H9 (cell line): ENCODE measurements around the gene SECISBP2. TPM values are rescaled to one million over a fixed set of nuclear protein-coding genes. Genes with fewer than 3 reads are reported as not detected.

Experiments
- DNase-seq: peaks from one replicate; pipeline ENCODE4 v3.0.0-alpha.2; 2017
- H2AFZ ChIP-seq: one replicate; pipeline ENCODE4 v1.6.1; 2013; ENCODE audit warnings: mild to moderate bottlenecking, low read length, control low read depth, moderate library complexity
- H2AK5ac ChIP-seq: 2 replicates; pipeline ENCODE4 v1.6.1; 2013; ENCODE audit warnings: low read length, control low read depth, mixed read lengths; ENCODE audit not compliant: insufficient read length
- H2BK120ac ChIP-seq: one replicate; pipeline ENCODE4 v1.6.1; 2013; ENCODE audit warnings: low read depth, mild to moderate bottlenecking, low read length, control low read depth, inconsistent platforms; ENCODE audit not compliant: poor library complexity, severe bottlenecking
- H2BK12ac ChIP-seq: 2 replicates; pipeline ENCODE4 v1.6.1; 2013; ENCODE audit warnings: low read length, control low read depth, mixed read lengths, low read depth; ENCODE audit not compliant: insufficient read length
- H2BK15ac ChIP-seq: 2 replicates; pipeline ENCODE4 v1.6.1; 2013; ENCODE audit warnings: low read depth, low read length, control low read depth
- H2BK20ac ChIP-seq: one replicate; pipeline ENCODE4 v1.6.1; 2013; ENCODE audit warnings: low read depth, mild to moderate bottlenecking, low read length, control low read depth, inconsistent platforms; ENCODE audit not compliant: poor library complexity, severe bottlenecking
- H2BK5ac ChIP-seq: 2 replicates; pipeline ENCODE4 v1.6.1; 2013; ENCODE audit warnings: low read length, control low read depth, mixed read lengths; ENCODE audit not compliant: insufficient read length
- H3K14ac ChIP-seq: 2 replicates; pipeline ENCODE4 v1.6.1; 2013; ENCODE audit warnings: low read length, control low read depth; ENCODE audit not compliant: insufficient read depth
- H3K18ac ChIP-seq: 2 replicates; pipeline ENCODE4 v1.6.1; 2013; ENCODE audit warnings: low read depth, mild to moderate bottlenecking, mixed read lengths, low read length, control low read depth; ENCODE audit not compliant: insufficient read length
- H3K23ac ChIP-seq: 2 replicates; pipeline ENCODE4 v1.6.1; 2013; ENCODE audit warnings: low read length, control low read depth, mixed read lengths, low read depth; ENCODE audit not compliant: insufficient read length
- H3K23me2 ChIP-seq: 2 replicates; pipeline ENCODE4 v1.6.1; 2013; ENCODE audit warnings: low read depth, mild to moderate bottlenecking, mixed read lengths, low read length, control low read depth; ENCODE audit not compliant: insufficient read length, poor library complexity, severe bottlenecking
- H3K27ac ChIP-seq: 2 replicates; pipeline ENCODE4 v1.5.1; 2013; ENCODE audit warnings: low read length, control low read depth, mixed read lengths, low read depth; ENCODE audit not compliant: insufficient read length
- H3K27me3 ChIP-seq: 2 replicates; pipeline ENCODE4 v1.6.1; 2013; ENCODE audit warnings: low read length, control low read depth, inconsistent platforms; ENCODE audit not compliant: insufficient read depth
- H3K4ac ChIP-seq: 2 replicates; pipeline ENCODE4 v1.6.1; 2013; ENCODE audit warnings: low read depth, mild to moderate bottlenecking, control low read depth, inconsistent platforms, low read length, moderate library complexity
- H3K4me1 ChIP-seq: 2 replicates; pipeline ENCODE4 v1.6.1; 2013; ENCODE audit warnings: low read length, control low read depth, inconsistent platforms; ENCODE audit not compliant: insufficient read depth
- H3K4me2 ChIP-seq: 2 replicates; pipeline ENCODE4 v1.6.1; 2013; ENCODE audit warnings: low read length, control low read depth, mixed read lengths; ENCODE audit not compliant: insufficient read length, insufficient read depth
- H3K56ac ChIP-seq: 2 replicates; pipeline ENCODE4 v1.6.1; 2013; ENCODE audit warnings: low read depth, mild to moderate bottlenecking, mixed read lengths, low read length, control low read depth; ENCODE audit not compliant: insufficient read length
- H3K79me1 ChIP-seq: 2 replicates; pipeline ENCODE4 v1.6.1; 2013; ENCODE audit warnings: low read depth, mild to moderate bottlenecking, moderate library complexity, low read length, control low read depth, inconsistent platforms; ENCODE audit not compliant: insufficient read depth, poor library complexity, severe bottlenecking
- H3K79me2 ChIP-seq: 2 replicates; pipeline ENCODE4 v1.6.1; 2013; ENCODE audit warnings: low read length, control low read depth, inconsistent platforms; ENCODE audit not compliant: insufficient read depth
- H3K9ac ChIP-seq: 2 replicates; pipeline ENCODE4 v1.6.1; 2013; ENCODE audit warnings: low read length, control low read depth, mixed read lengths; ENCODE audit not compliant: insufficient read length; ENCODE audit errors: extremely low read depth
- H3K9me3 ChIP-seq: one replicate; pipeline ENCODE4 v1.6.1; 2013; ENCODE audit warnings: low read depth, low read length, inconsistent platforms; ENCODE audit not compliant: control insufficient read depth
- H3T11ph ChIP-seq: one replicate; pipeline ENCODE4 v1.6.1; 2013; ENCODE audit warnings: mild to moderate bottlenecking, low read length, control low read depth, inconsistent platforms
- H4K20me1 ChIP-seq: one replicate; pipeline ENCODE4 v1.6.1; 2013; ENCODE audit not compliant: control insufficient read depth, insufficient read length, insufficient read depth
- H4K5ac ChIP-seq: 2 replicates; pipeline ENCODE4 v1.6.1; 2013; ENCODE audit warnings: low read depth, mild to moderate bottlenecking, mixed read lengths, low read length, control low read depth; ENCODE audit not compliant: insufficient read length
- H4K8ac ChIP-seq: replicated peaks from 2 replicates; pipeline ENCODE4 v1.6.1; 2013; ENCODE audit warnings: low read length, control low read depth, mixed read lengths, low read depth; ENCODE audit not compliant: insufficient read length
- H4K91ac ChIP-seq: 2 replicates; pipeline ENCODE4 v1.6.1; 2013; ENCODE audit warnings: low read depth, mild to moderate bottlenecking, moderate library complexity, mixed read lengths, low read length, control low read depth; ENCODE audit not compliant: insufficient read length
- H3K27ac Mint-ChIP-seq, 3 experiments: 2 replicates in 2 of 3; 3 replicates in 1 of 3; pipeline ENCODE4 v1.8.0; 2020 to 2021; ENCODE audit warnings: mixed read lengths in 3 of 3, mild to moderate bottlenecking in 1 of 3, moderate library complexity in 1 of 3
- H3K27me3 Mint-ChIP-seq: 2 replicates; pipeline ENCODE4 v1.8.0; 2021; ENCODE audit warnings: low read depth, mild to moderate bottlenecking, moderate library complexity, mixed read lengths
- H3K36me3 Mint-ChIP-seq, 3 experiments: 2 replicates in 2 of 3; 3 replicates in 1 of 3; pipeline ENCODE4 v1.8.0; 2020 to 2021; ENCODE audit warnings: low read depth in 3 of 3, mixed read lengths in 3 of 3; ENCODE audit not compliant: insufficient read depth in 1 of 3
- H3K4me1 Mint-ChIP-seq, 2 experiments: 2 replicates each; pipeline ENCODE4 v1.8.0; 2020; ENCODE audit warnings: mixed read lengths in 2 of 2
- H3K4me3 Mint-ChIP-seq, 2 experiments: 2 replicates in 1 of 2; 3 replicates in 1 of 2; pipeline ENCODE4 v1.8.0; 2020 to 2021; ENCODE audit warnings: mild to moderate bottlenecking in 2 of 2, mixed read lengths in 2 of 2, moderate library complexity in 1 of 2
- H3K9me3 Mint-ChIP-seq, 2 experiments: 2 replicates in 1 of 2; 3 replicates in 1 of 2; pipeline ENCODE4 v1.8.0; 2020; ENCODE audit warnings: mild to moderate bottlenecking in 2 of 2, mixed read lengths in 2 of 2, moderate library complexity in 1 of 2
- WGBS: extraction: QIAGEN DNeasy Blood & Tissue Kit; methylation state at CpG from one replicate; pipeline ENCODE4 v1.1.7; 2013; ENCODE audit warnings: missing lambda C conversion rate, low lambda C conversion rate, mixed read lengths; ENCODE audit not compliant: insufficient read length; ENCODE audit errors: extremely low coverage; 5-methylcytosine and 5-hydroxymethylcytosine counted together
- total RNA-seq: library from RNA; stranded (reverse); gene quantifications from 2 replicates; pipeline ENCODE4 v1.2.1, GENCODE V29; 2021
- TF ChIP-seq, protein P1 (sequence below): fragments of 200-600 bp; sonication (generic); conservative IDR thresholded peaks from 3 replicates; pipeline ENCODE4 v1.8.0; 2021; ENCODE audit warnings: antibody characterized with exemption, mild to moderate bottlenecking

SECISBP2 gene
- total RNA-seq, 1 experiment from 2014 or later, result 62.7 TPM

DNA sequence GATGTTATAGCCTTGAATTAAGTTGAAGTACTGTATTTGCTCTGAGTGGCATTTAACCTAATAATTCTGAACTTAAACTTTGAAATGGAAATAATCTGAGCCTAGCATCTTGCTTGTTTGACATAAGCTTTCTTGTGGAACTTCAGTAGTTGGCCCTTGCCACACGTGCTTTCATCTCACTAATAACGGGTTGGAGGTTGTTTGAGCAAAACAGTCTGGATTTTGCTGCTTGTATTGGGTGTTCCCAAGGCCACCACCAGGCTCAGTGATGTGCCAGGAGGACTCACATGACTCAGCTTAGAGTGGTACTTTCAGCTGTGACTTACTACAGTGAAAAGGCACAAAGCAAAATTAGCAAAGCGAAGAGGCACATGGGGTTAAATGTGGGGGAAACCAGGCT, 35.7 kb downstream of the SECISBP2 start:
- Histone ChIP-seq H3K9me3 (no peaks in the 10 kb centered on the region), H2BK20ac (no peak overlapping the region), H3K9ac (no peak overlapping the region), H2BK120ac (no peak overlapping the region), H3K79me1 (no peaks in the 10 kb centered on the region), H3K56ac (no peak overlapping the region), H3K27me3 (no peaks in the 10 kb centered on the region), H2BK12ac (no peak overlapping the region), H2BK15ac (no peak overlapping the region), H3K14ac (no peak overlapping the region), H3K23ac (no peak overlapping the region), H2AK5ac (no peak overlapping the region), H3K27ac (no peak overlapping the region), H3K18ac (no peak overlapping the region), H3K4ac (no peak overlapping the region), H4K20me1 (no peaks in the 10 kb centered on the region), H3K23me2 (no peaks in the 10 kb centered on the region), H3K4me2 (no peak overlapping the region), H3K4me1 (no peaks in the 10 kb centered on the region), H3T11ph (no peak overlapping the region), H4K91ac (no peak overlapping the region), H2AFZ (no peak overlapping the region), H4K8ac (no peak overlapping the region), H2BK5ac (no peak overlapping the region), H3K79me2 (no peaks in the 10 kb centered on the region), H4K5ac (no peak overlapping the region)
- TF ChIP-seq, protein P1, sequence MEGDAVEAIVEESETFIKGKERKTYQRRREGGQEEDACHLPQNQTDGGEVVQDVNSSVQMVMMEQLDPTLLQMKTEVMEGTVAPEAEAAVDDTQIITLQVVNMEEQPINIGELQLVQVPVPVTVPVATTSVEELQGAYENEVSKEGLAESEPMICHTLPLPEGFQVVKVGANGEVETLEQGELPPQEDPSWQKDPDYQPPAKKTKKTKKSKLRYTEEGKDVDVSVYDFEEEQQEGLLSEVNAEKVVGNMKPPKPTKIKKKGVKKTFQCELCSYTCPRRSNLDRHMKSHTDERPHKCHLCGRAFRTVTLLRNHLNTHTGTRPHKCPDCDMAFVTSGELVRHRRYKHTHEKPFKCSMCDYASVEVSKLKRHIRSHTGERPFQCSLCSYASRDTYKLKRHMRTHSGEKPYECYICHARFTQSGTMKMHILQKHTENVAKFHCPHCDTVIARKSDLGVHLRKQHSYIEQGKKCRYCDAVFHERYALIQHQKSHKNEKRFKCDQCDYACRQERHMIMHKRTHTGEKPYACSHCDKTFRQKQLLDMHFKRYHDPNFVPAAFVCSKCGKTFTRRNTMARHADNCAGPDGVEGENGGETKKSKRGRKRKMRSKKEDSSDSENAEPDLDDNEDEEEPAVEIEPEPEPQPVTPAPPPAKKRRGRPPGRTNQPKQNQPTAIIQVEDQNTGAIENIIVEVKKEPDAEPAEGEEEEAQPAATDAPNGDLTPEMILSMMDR, result no peak
- Mint-ChIP-seq H3K9me3 (no peaks in the 10 kb centered on the region), H3K27me3 (no peaks in the 10 kb centered on the region), H3K27ac (no peak overlapping the region), H3K4me3 (no peak overlapping the region), H3K4me1 (no peaks in the 10 kb centered on the region), H3K36me3 (peaks cover 50 to 99% (median 99%) of the 10 kb centered on the region in 3 experiments; a peak in 6 of 7 replicates)
- no CpG with 5 or more reads among the region's 3 CpGs for WGBS
- no peak for DNase-seq
